IMR-90 (cell line): ENCODE data around the gene DPEP2NB. TPM values are rescaled to one million over a fixed set of nuclear protein-coding genes. Genes with fewer than 3 reads are reported as not detected.

Experiments
- ATAC-seq: fragments of 200-7000 bp; cut with Tn5 transposase; 2 replicates; pipeline ENCODE4 v1.9.1; 2020; ENCODE audit warnings: low read depth, mild to moderate bottlenecking, moderate library complexity
- BruUV-seq: library from RNA; stranded (reverse); fragments of 400-500 nt; replicated peaks from 2 replicates; lab custom pipeline; 2021; lab: Mats Ljungman, UMichigan
- CTCF ChIA-PET: fragments of 300-600 bp; formaldehyde crosslinking; extraction: SDS; loops from one replicate; lab custom pipeline; 2021; ENCODE audit warnings: antibody characterized with exemption; lab: Yijun Ruan, JAX
- POLR2A ChIA-PET: fragments of 300-600 bp; sonication (Branson Sonifier 250); formaldehyde crosslinking; loops from one replicate; lab custom pipeline; 2022; ENCODE audit warnings: antibody characterized with exemption; ENCODE audit not compliant: unreplicated experiment; lab: Charles Lee
- DNase-seq: peaks from one replicate; pipeline ENCODE4 v3.0.0; 2013
- H2AFZ ChIP-seq: replicated peaks from 2 replicates; pipeline ENCODE3; 2013; ENCODE audit warnings: low read length, mild to moderate bottlenecking; ENCODE audit not compliant: poor library complexity
- H2AK5ac ChIP-seq: 2 replicates; pipeline ENCODE4 v1.6.1; 2013; ENCODE audit warnings: low read depth, low read length, inconsistent platforms
- H2AK9ac ChIP-seq: replicated peaks from 2 replicates; pipeline ENCODE3; 2013; ENCODE audit warnings: mild to moderate bottlenecking, low read depth, low read length, moderate library complexity; ENCODE audit not compliant: poor library complexity
- H2BK120ac ChIP-seq: 2 replicates; pipeline ENCODE4 v1.6.1; 2013; ENCODE audit warnings: low read depth, low read length, inconsistent platforms
- H2BK15ac ChIP-seq: 3 replicates; pipeline ENCODE4 v1.6.1; 2013; ENCODE audit warnings: low read depth, low read length, inconsistent platforms
- H2BK20ac ChIP-seq: 2 replicates; pipeline ENCODE4 v1.6.1; 2013; ENCODE audit warnings: low read depth, mild to moderate bottlenecking, inconsistent platforms, low read length, moderate library complexity
- H2BK5ac ChIP-seq: 2 replicates; pipeline ENCODE4 v1.6.1; 2013; ENCODE audit warnings: mild to moderate bottlenecking, low read depth, low read length, inconsistent platforms; ENCODE audit not compliant: poor library complexity, severe bottlenecking
- H3K14ac ChIP-seq: replicated peaks from 2 replicates; pipeline ENCODE4 v1.6.1; 2013; ENCODE audit warnings: low read depth, low read length, inconsistent platforms
- H3K18ac ChIP-seq: 2 replicates; pipeline ENCODE4 v1.6.1; 2013; ENCODE audit warnings: low read depth, low read length, control low read depth
- H3K23ac ChIP-seq: 2 replicates; pipeline ENCODE4 v1.6.1; 2013; ENCODE audit warnings: low read depth, low read length, inconsistent platforms
- H3K27ac ChIP-seq: 2 replicates; pipeline ENCODE4 v1.5.1; 2013; ENCODE audit warnings: mild to moderate bottlenecking, control low read depth, low read length; ENCODE audit not compliant: insufficient read depth
- H3K27me3 ChIP-seq: 2 replicates; pipeline ENCODE4 v1.6.1; 2013; ENCODE audit warnings: low read length; ENCODE audit not compliant: control insufficient read depth, insufficient read depth
- H3K36me3 ChIP-seq: 2 replicates; pipeline ENCODE4 v1.6.1; 2013; ENCODE audit warnings: low read length, mixed read lengths; ENCODE audit not compliant: control insufficient read depth, insufficient read depth
- H3K4ac ChIP-seq: 2 replicates; pipeline ENCODE4 v1.6.1; 2013; ENCODE audit warnings: low read depth, low read length, inconsistent platforms
- H3K4me1 ChIP-seq: 2 replicates; pipeline ENCODE4 v1.6.1; 2013; ENCODE audit warnings: low read length, mixed read lengths; ENCODE audit not compliant: control insufficient read depth, insufficient read depth
- H3K4me2 ChIP-seq: 2 replicates; pipeline ENCODE4 v1.6.1; 2013; ENCODE audit warnings: low read depth, mild to moderate bottlenecking, control low read depth, low read length, moderate library complexity
- H3K4me3 ChIP-seq: 2 replicates; pipeline ENCODE4 v1.5.1; 2013; ENCODE audit warnings: low read depth, mild to moderate bottlenecking, control low read depth, low read length, moderate library complexity; ENCODE audit not compliant: insufficient read depth
- H3K56ac ChIP-seq: 2 replicates; pipeline ENCODE4 v1.6.1; 2013; ENCODE audit warnings: low read length, inconsistent platforms; ENCODE audit not compliant: insufficient read depth; ENCODE audit errors: extremely low read depth
- H3K79me1 ChIP-seq, 2 experiments: 2 replicates each; pipeline ENCODE4 v1.6.1; 2013; ENCODE audit warnings: low read length in 2 of 2, inconsistent platforms in 1 of 2, low read depth in 1 of 2
- H3K9ac ChIP-seq: 2 replicates; pipeline ENCODE4 v1.6.1; 2013; ENCODE audit warnings: low read depth, low read length, control low read depth
- H3K9me1 ChIP-seq: 2 replicates; pipeline ENCODE4 v1.6.1; 2013; ENCODE audit warnings: low read length, inconsistent platforms; ENCODE audit not compliant: insufficient read depth
- H3K9me3 ChIP-seq: 2 replicates; pipeline ENCODE4 v1.6.1; 2013; ENCODE audit warnings: low read length; ENCODE audit not compliant: control insufficient read depth, insufficient read depth
- H4K20me1 ChIP-seq: 2 replicates; pipeline ENCODE4 v1.6.1; 2013; ENCODE audit warnings: low read length, inconsistent platforms; ENCODE audit not compliant: insufficient read depth
- H4K5ac ChIP-seq: 2 replicates; pipeline ENCODE4 v1.6.1; 2013; ENCODE audit warnings: mild to moderate bottlenecking, low read depth, low read length, control low read depth
- H4K8ac ChIP-seq, 2 experiments: 2 replicates each; pipeline ENCODE4 v1.6.1; 2013; ENCODE audit warnings: low read depth in 2 of 2, low read length in 2 of 2, control low read depth in 1 of 2, inconsistent platforms in 1 of 2
- H4K91ac ChIP-seq: 2 replicates; pipeline ENCODE4 v1.6.1; 2013; ENCODE audit warnings: low read depth, low read length, inconsistent platforms; ENCODE audit not compliant: insufficient read depth
- BHLHE40 ChIP-seq: fragments of 150-350 bp; IDR thresholded peaks from 2 replicates; pipeline ENCODE4 v1.6.1; 2016; ENCODE audit warnings: mild to moderate bottlenecking, low read depth, low read length
- MAFK ChIP-seq: IDR thresholded peaks from 2 replicates; pipeline ENCODE4 v1.6.1; 2012; ENCODE audit warnings: low read depth, low read length, improper control_type of control experiment
- MXI1 ChIP-seq: IDR thresholded peaks from 2 replicates; pipeline ENCODE4 v1.6.1; 2012; ENCODE audit warnings: low read depth, mild to moderate bottlenecking, low read length, moderate library complexity, borderline replicate concordance
- RFX5 ChIP-seq: IDR thresholded peaks from 2 replicates; pipeline ENCODE4 v1.8.0; 2012; ENCODE audit warnings: low read depth, mild to moderate bottlenecking, low read length, moderate library complexity
- SMC3 ChIP-seq: fragments of 150-350 bp; IDR thresholded peaks from 2 replicates; pipeline ENCODE4 v1.6.1; 2016; ENCODE audit warnings: low read depth, mild to moderate bottlenecking, antibody characterized with exemption, low read length, moderate library complexity
- WGBS, 2 experiments: methylation state at CpG; one replicate each; pipeline versions ENCODE4 v1.1.5 to v1.1.7; 2013; ENCODE audit warnings: missing lambda C conversion rate in 2 of 2; ENCODE audit not compliant: insufficient read length in 1 of 2; ENCODE audit errors: extremely low coverage in 2 of 2; 5-methylcytosine and 5-hydroxymethylcytosine counted together
- dilution Hi-C: fragments of 300-500 bp; cut with HindIII; formaldehyde crosslinking; loops from one replicate; pipeline ENCODE4 v1.14.3; 2018; ENCODE audit warnings: low sequenced_read_pairs; ENCODE audit not compliant: unreplicated experiment
- in situ Hi-C: fragments of 300-500 bp; cut with MboI; formaldehyde crosslinking; loops from 3 replicates; pipeline ENCODE4 v1.14.3; 2019; ENCODE audit warnings: low sequenced_read_pairs, inconsistent platforms, mixed read lengths
- intact Hi-C: fragments of 100-400 bp; cut with micrococcal nuclease; formaldehyde crosslinking; loops from 2 replicates; pipeline ENCODE4 v1.10.0; 2022
- polyA plus RNA-seq, 3 experiments: library from polyadenylated mRNA; depleted of rRNA; stranded (reverse); fragments of >200 nt; gene quantifications; 2 replicates each; pipeline ENCODE4 v1.2.3, GENCODE V29; 2012; ENCODE audit warnings: low replicate concordance in 1 of 3
- total RNA-seq: library from RNA; depleted of rRNA; stranded (reverse); fragments of >200 nt; gene quantifications from 2 replicates; pipeline ENCODE4 v1.2.3, GENCODE V29; 2012
- TF ChIP-seq, protein P1 (sequence below): fragments of 150-350 bp; IDR thresholded peaks from 2 replicates; pipeline ENCODE4 v1.6.1; 2017; ENCODE audit warnings: mild to moderate bottlenecking, antibody characterized with exemption, low read length, low read depth
- TF ChIP-seq, protein P2 (sequence below): fragments of 150-350 bp; IDR thresholded peaks from 2 replicates; pipeline ENCODE4 v1.6.1; 2016; ENCODE audit warnings: low read depth, mild to moderate bottlenecking, low read length, moderate library complexity, borderline replicate concordance

DPEP2NB gene
- total and polyA plus RNA-seq, 2 of the 4 experiments (the other 2 are of a cell fraction), result not detected

DNA sequence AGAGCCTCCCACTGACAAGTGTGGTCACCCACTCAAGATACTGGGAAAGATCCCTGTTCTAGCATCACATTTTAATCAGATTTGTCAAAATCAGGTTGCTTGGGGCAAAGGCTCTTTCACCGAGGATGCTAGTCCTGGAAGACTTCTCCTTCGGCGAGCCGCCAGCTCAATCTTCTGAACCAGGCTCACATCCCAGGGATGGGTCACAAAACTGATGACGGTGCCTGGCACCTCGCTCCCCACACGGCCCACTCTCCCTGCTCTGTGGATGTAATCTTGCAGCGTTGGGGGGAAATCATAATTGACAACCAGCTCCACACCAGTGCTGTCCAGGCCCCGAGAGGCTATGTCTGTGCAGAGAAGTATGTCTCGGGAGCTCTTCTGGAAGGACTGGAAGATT is 5.8 kb upstream of the DPEP2NB start:
- no TSS peak for BruUV-seq
- POLR2A ChIA-PET, result no interaction called here
- CTCF ChIA-PET, result no interaction called here
- no peak overlapping the region for H2BK120ac ChIP-seq
- H2AFZ ChIP-seq, result no peak overlapping the region
- no peak for TF ChIP-seq BHLHE40
- TF ChIP-seq MXI1, result no peak
- TF ChIP-seq, protein P1, sequence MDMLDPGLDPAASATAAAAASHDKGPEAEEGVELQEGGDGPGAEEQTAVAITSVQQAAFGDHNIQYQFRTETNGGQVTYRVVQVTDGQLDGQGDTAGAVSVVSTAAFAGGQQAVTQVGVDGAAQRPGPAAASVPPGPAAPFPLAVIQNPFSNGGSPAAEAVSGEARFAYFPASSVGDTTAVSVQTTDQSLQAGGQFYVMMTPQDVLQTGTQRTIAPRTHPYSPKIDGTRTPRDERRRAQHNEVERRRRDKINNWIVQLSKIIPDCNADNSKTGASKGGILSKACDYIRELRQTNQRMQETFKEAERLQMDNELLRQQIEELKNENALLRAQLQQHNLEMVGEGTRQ, result no peak
- no peak for TF ChIP-seq MAFK
- no peak for TF ChIP-seq RFX5
- no peak for TF ChIP-seq SMC3
- TF ChIP-seq, protein P2, sequence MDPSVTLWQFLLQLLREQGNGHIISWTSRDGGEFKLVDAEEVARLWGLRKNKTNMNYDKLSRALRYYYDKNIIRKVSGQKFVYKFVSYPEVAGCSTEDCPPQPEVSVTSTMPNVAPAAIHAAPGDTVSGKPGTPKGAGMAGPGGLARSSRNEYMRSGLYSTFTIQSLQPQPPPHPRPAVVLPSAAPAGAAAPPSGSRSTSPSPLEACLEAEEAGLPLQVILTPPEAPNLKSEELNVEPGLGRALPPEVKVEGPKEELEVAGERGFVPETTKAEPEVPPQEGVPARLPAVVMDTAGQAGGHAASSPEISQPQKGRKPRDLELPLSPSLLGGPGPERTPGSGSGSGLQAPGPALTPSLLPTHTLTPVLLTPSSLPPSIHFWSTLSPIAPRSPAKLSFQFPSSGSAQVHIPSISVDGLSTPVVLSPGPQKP, result no peak
- H3K27ac ChIP-seq, result no peak overlapping the region
- no peak overlapping the region for H3K18ac ChIP-seq
- in situ Hi-C loops, result no loop called here
- WGBS, 2 experiments, result 100% methylated on average over 2 of the region's 10 CpGs; no CpG with 5 or more reads in 1 of the 2 experiments
- peaks cover 5% of the 10 kb centered on the region for H3K9me1 ChIP-seq
- no peak overlapping the region for H3K4ac ChIP-seq
- intact Hi-C loops, result no loop called here
- no peak overlapping the region for H2AK9ac ChIP-seq
- H4K5ac ChIP-seq, result no peak overlapping the region
- H3K36me3 ChIP-seq, result peaks cover 4% of the 10 kb centered on the region
- no peak overlapping the region for H4K8ac ChIP-seq
- no peak overlapping the region for H2BK5ac ChIP-seq
- no peak for DNase-seq
- no peak overlapping the region for H3K56ac ChIP-seq
- H4K91ac ChIP-seq, result no peak overlapping the region
- peaks cover 19 to 39% of the 10 kb centered on the region in 2 experiments for H3K79me1 ChIP-seq
- H3K4me1 ChIP-seq, result peaks cover 7% of the 10 kb centered on the region
- H3K9me3 ChIP-seq, result no peaks in the 10 kb centered on the region
- no peak overlapping the region for H3K4me2 ChIP-seq
- H2AK5ac ChIP-seq, result no peak overlapping the region
- no peak overlapping the region for H3K4me3 ChIP-seq
- no peak for ATAC-seq
- H3K27me3 ChIP-seq, result no peaks in the 10 kb centered on the region
- no peak overlapping the region for H3K23ac ChIP-seq
- dilution Hi-C loops, result no loop called here
- H2BK15ac ChIP-seq, result no peak overlapping the region
- H4K20me1 ChIP-seq, result no peaks in the 10 kb centered on the region
- no peak overlapping the region for H3K9ac ChIP-seq
- H3K14ac ChIP-seq, result no peak overlapping the region
- no peak overlapping the region for H2BK20ac ChIP-seq
